NCI-H2196 treated with DMSO at 0.1 percent for 48 hours (cell line): ENCODE measurements around the gene XPA.
A peak's percentile ranks its signal among the peaks of the same experiment; 100 is the strongest.
"Not testable (repeated sequence)": the region's sequence is repeated elsewhere in the genome, so short reads cannot be mapped to it uniquely, and the experiment has no call there.

Source experiments
- DNase-seq: peaks from one replicate; lab custom pipeline; 2025; ENCODE audit not compliant: unreplicated experiment; lab: John Stamatoyannopoulos, UW

The XPA gene

GRCh38 chr9:97696803-97697601, at the start of gene XPA:
Gene XPA, minus strand, starts transcription at chr9:97697340. Its CDS starts 48 bp downstream, at chr9:97697292.
- peak; percentile 92 for DNase-seq

GRCh38 chr9:97744710-97745708, 47.9 kb upstream of the XPA start:
- no peak for DNase-seq

GRCh38 chr9:97744025-97744424, 46.9 kb upstream of the XPA start:
- not testable (repeated sequence) for DNase-seq

- no peak for DNase-seq
Observed at GRCh38 chr9:97742545-97742944, 45.4 kb upstream of the XPA start.

GRCh38 chr9:97741947-97742346, 44.8 kb upstream of the XPA start:
- no peak for DNase-seq

- no peak for DNase-seq
Observed at GRCh38 chr9:97740848-97741821, 44.0 kb upstream of the XPA start.

GRCh38 chr9:97737429-97737828, 40.3 kb upstream of the XPA start:
- DNase-seq: no peak

- DNase-seq: no peak
Observed at GRCh38 chr9:97735070-97735600, 38.0 kb upstream of the XPA start.

GRCh38 chr9:97726716-97727115, 29.6 kb upstream of the XPA start:
- DNase-seq: no peak

- DNase-seq: no peak
Observed at GRCh38 chr9:97723819-97724218, 26.7 kb upstream of the XPA start.

GRCh38 chr9:97722331-97722730, 25.2 kb upstream of the XPA start:
- no peak for DNase-seq

- no peak for DNase-seq
Observed at GRCh38 chr9:97721396-97721795, 24.3 kb upstream of the XPA start.

- DNase-seq: no peak
Observed at GRCh38 chr9:97717866-97718265, 20.7 kb upstream of the XPA start.

- DNase-seq: no peak
Observed at GRCh38 chr9:97714435-97714834, 17.3 kb upstream of the XPA start.

- DNase-seq: no peak
Observed at GRCh38 chr9:97711223-97711626, 14.1 kb upstream of the XPA start.

GRCh38 chr9:97710356-97711222, 13.4 kb upstream of the XPA start:
- peak; percentile 61 for DNase-seq

GRCh38 chr9:97706246-97706645, 9.1 kb upstream of the XPA start:
- DNase-seq: no peak

GRCh38 chr9:97705354-97705950, 8.3 kb upstream of the XPA start:
- DNase-seq: no peak

- DNase-seq: no peak
Observed at GRCh38 chr9:97704851-97705250, 7.7 kb upstream of the XPA start.
